ENCODE measurements around the gene GARIN3.

GRCh38 chr5:157157293-157157891 is 8.7 kb downstream of the GARIN3 start:
- TF ChIP-seq CTCF (IDR thresholded peaks at IDR 0.05; ENCODE audit: low read length), result no peak
- TF ChIP-seq EZH2 (IDR thresholded peaks at IDR 0.05; ENCODE audit: borderline replicate concordance, low read length), result no peak
